H9 (cell line): ENCODE measurements around the gene MMP15. TPM values are rescaled to one million over a fixed set of nuclear protein-coding genes. Genes with fewer than 3 reads are reported as not detected.

Source experiments
- DNase-seq: peaks from one replicate; pipeline ENCODE4 v3.0.0-alpha.2; 2017
- H2AFZ ChIP-seq: one replicate; pipeline ENCODE4 v1.6.1; 2013; ENCODE audit warnings: mild to moderate bottlenecking, low read length, control low read depth, moderate library complexity
- H2AK5ac ChIP-seq: 2 replicates; pipeline ENCODE4 v1.6.1; 2013; ENCODE audit warnings: low read length, control low read depth, mixed read lengths; ENCODE audit not compliant: insufficient read length
- H2BK120ac ChIP-seq: one replicate; pipeline ENCODE4 v1.6.1; 2013; ENCODE audit warnings: low read depth, mild to moderate bottlenecking, low read length, control low read depth, inconsistent platforms; ENCODE audit not compliant: poor library complexity, severe bottlenecking
- H2BK12ac ChIP-seq: 2 replicates; pipeline ENCODE4 v1.6.1; 2013; ENCODE audit warnings: low read length, control low read depth, mixed read lengths, low read depth; ENCODE audit not compliant: insufficient read length
- H2BK15ac ChIP-seq: 2 replicates; pipeline ENCODE4 v1.6.1; 2013; ENCODE audit warnings: low read depth, low read length, control low read depth
- H2BK20ac ChIP-seq: one replicate; pipeline ENCODE4 v1.6.1; 2013; ENCODE audit warnings: low read depth, mild to moderate bottlenecking, low read length, control low read depth, inconsistent platforms; ENCODE audit not compliant: poor library complexity, severe bottlenecking
- H2BK5ac ChIP-seq: 2 replicates; pipeline ENCODE4 v1.6.1; 2013; ENCODE audit warnings: low read length, control low read depth, mixed read lengths; ENCODE audit not compliant: insufficient read length
- H3K14ac ChIP-seq: 2 replicates; pipeline ENCODE4 v1.6.1; 2013; ENCODE audit warnings: low read length, control low read depth; ENCODE audit not compliant: insufficient read depth
- H3K18ac ChIP-seq: 2 replicates; pipeline ENCODE4 v1.6.1; 2013; ENCODE audit warnings: low read depth, mild to moderate bottlenecking, mixed read lengths, low read length, control low read depth; ENCODE audit not compliant: insufficient read length
- H3K23ac ChIP-seq: 2 replicates; pipeline ENCODE4 v1.6.1; 2013; ENCODE audit warnings: low read length, control low read depth, mixed read lengths, low read depth; ENCODE audit not compliant: insufficient read length
- H3K23me2 ChIP-seq: 2 replicates; pipeline ENCODE4 v1.6.1; 2013; ENCODE audit warnings: low read depth, mild to moderate bottlenecking, mixed read lengths, low read length, control low read depth; ENCODE audit not compliant: insufficient read length, poor library complexity, severe bottlenecking
- H3K27ac ChIP-seq: 2 replicates; pipeline ENCODE4 v1.5.1; 2013; ENCODE audit warnings: low read length, control low read depth, mixed read lengths, low read depth; ENCODE audit not compliant: insufficient read length
- H3K27me3 ChIP-seq: 2 replicates; pipeline ENCODE4 v1.6.1; 2013; ENCODE audit warnings: low read length, control low read depth, inconsistent platforms; ENCODE audit not compliant: insufficient read depth
- H3K4ac ChIP-seq: 2 replicates; pipeline ENCODE4 v1.6.1; 2013; ENCODE audit warnings: low read depth, mild to moderate bottlenecking, control low read depth, inconsistent platforms, low read length, moderate library complexity
- H3K4me1 ChIP-seq: 2 replicates; pipeline ENCODE4 v1.6.1; 2013; ENCODE audit warnings: low read length, control low read depth, inconsistent platforms; ENCODE audit not compliant: insufficient read depth
- H3K4me2 ChIP-seq: 2 replicates; pipeline ENCODE4 v1.6.1; 2013; ENCODE audit warnings: low read length, control low read depth, mixed read lengths; ENCODE audit not compliant: insufficient read length, insufficient read depth
- H3K56ac ChIP-seq: 2 replicates; pipeline ENCODE4 v1.6.1; 2013; ENCODE audit warnings: low read depth, mild to moderate bottlenecking, mixed read lengths, low read length, control low read depth; ENCODE audit not compliant: insufficient read length
- H3K79me1 ChIP-seq: 2 replicates; pipeline ENCODE4 v1.6.1; 2013; ENCODE audit warnings: low read depth, mild to moderate bottlenecking, moderate library complexity, low read length, control low read depth, inconsistent platforms; ENCODE audit not compliant: insufficient read depth, poor library complexity, severe bottlenecking
- H3K79me2 ChIP-seq: 2 replicates; pipeline ENCODE4 v1.6.1; 2013; ENCODE audit warnings: low read length, control low read depth, inconsistent platforms; ENCODE audit not compliant: insufficient read depth
- H3K9ac ChIP-seq: 2 replicates; pipeline ENCODE4 v1.6.1; 2013; ENCODE audit warnings: low read length, control low read depth, mixed read lengths; ENCODE audit not compliant: insufficient read length; ENCODE audit errors: extremely low read depth
- H3K9me3 ChIP-seq: one replicate; pipeline ENCODE4 v1.6.1; 2013; ENCODE audit warnings: low read depth, low read length, inconsistent platforms; ENCODE audit not compliant: control insufficient read depth
- H3T11ph ChIP-seq: one replicate; pipeline ENCODE4 v1.6.1; 2013; ENCODE audit warnings: mild to moderate bottlenecking, low read length, control low read depth, inconsistent platforms
- H4K20me1 ChIP-seq: one replicate; pipeline ENCODE4 v1.6.1; 2013; ENCODE audit not compliant: control insufficient read depth, insufficient read length, insufficient read depth
- H4K5ac ChIP-seq: 2 replicates; pipeline ENCODE4 v1.6.1; 2013; ENCODE audit warnings: low read depth, mild to moderate bottlenecking, mixed read lengths, low read length, control low read depth; ENCODE audit not compliant: insufficient read length
- H4K8ac ChIP-seq: replicated peaks from 2 replicates; pipeline ENCODE4 v1.6.1; 2013; ENCODE audit warnings: low read length, control low read depth, mixed read lengths, low read depth; ENCODE audit not compliant: insufficient read length
- H4K91ac ChIP-seq: 2 replicates; pipeline ENCODE4 v1.6.1; 2013; ENCODE audit warnings: low read depth, mild to moderate bottlenecking, moderate library complexity, mixed read lengths, low read length, control low read depth; ENCODE audit not compliant: insufficient read length
- H3K27ac Mint-ChIP-seq, 3 experiments: 2 replicates in 2 of 3; 3 replicates in 1 of 3; pipeline ENCODE4 v1.8.0; 2020 to 2021; ENCODE audit warnings: mixed read lengths in 3 of 3, mild to moderate bottlenecking in 1 of 3, moderate library complexity in 1 of 3
- H3K27me3 Mint-ChIP-seq: 2 replicates; pipeline ENCODE4 v1.8.0; 2021; ENCODE audit warnings: low read depth, mild to moderate bottlenecking, moderate library complexity, mixed read lengths
- H3K36me3 Mint-ChIP-seq, 3 experiments: 2 replicates in 2 of 3; 3 replicates in 1 of 3; pipeline ENCODE4 v1.8.0; 2020 to 2021; ENCODE audit warnings: low read depth in 3 of 3, mixed read lengths in 3 of 3; ENCODE audit not compliant: insufficient read depth in 1 of 3
- H3K4me1 Mint-ChIP-seq, 2 experiments: 2 replicates each; pipeline ENCODE4 v1.8.0; 2020; ENCODE audit warnings: mixed read lengths in 2 of 2
- H3K4me3 Mint-ChIP-seq, 2 experiments: 2 replicates in 1 of 2; 3 replicates in 1 of 2; pipeline ENCODE4 v1.8.0; 2020 to 2021; ENCODE audit warnings: mild to moderate bottlenecking in 2 of 2, mixed read lengths in 2 of 2, moderate library complexity in 1 of 2
- H3K9me3 Mint-ChIP-seq, 2 experiments: 2 replicates in 1 of 2; 3 replicates in 1 of 2; pipeline ENCODE4 v1.8.0; 2020; ENCODE audit warnings: mild to moderate bottlenecking in 2 of 2, mixed read lengths in 2 of 2, moderate library complexity in 1 of 2
- CTCF ChIP-seq: fragments of 200-600 bp; sonication (generic); conservative IDR thresholded peaks from 3 replicates; pipeline ENCODE4 v1.8.0; 2021; ENCODE audit warnings: antibody characterized with exemption, mild to moderate bottlenecking
- WGBS: extraction: QIAGEN DNeasy Blood & Tissue Kit; methylation state at CpG from one replicate; pipeline ENCODE4 v1.1.7; 2013; ENCODE audit warnings: missing lambda C conversion rate, low lambda C conversion rate, mixed read lengths; ENCODE audit not compliant: insufficient read length; ENCODE audit errors: extremely low coverage; 5-methylcytosine and 5-hydroxymethylcytosine counted together
- total RNA-seq: library from RNA; stranded (reverse); gene quantifications from 2 replicates; pipeline ENCODE4 v1.2.1, GENCODE V29; 2021

Gene MMP15
- total RNA-seq, 1 experiment from 2014 or later: 32.9 TPM

- Mint-ChIP-seq H3K4me1 (peaks cover 17 to 18% of the 10 kb centered on the region in 2 experiments), H3K27ac (no peak overlapping the region), H3K36me3 (no peaks in the 10 kb centered on the region), H3K4me3 (no peak overlapping the region), H3K9me3 (no peaks in the 10 kb centered on the region; a peak in 1 of 5 replicates), H3K27me3 (peaks cover 8% of the 10 kb centered on the region)
- Histone ChIP-seq H4K91ac (no peak overlapping the region), H3K27ac (no peak overlapping the region), H3K23ac (no peak overlapping the region), H3T11ph (no peak overlapping the region), H2BK120ac (no peak overlapping the region), H3K23me2 (no peaks in the 10 kb centered on the region), H3K4me1 (no peaks in the 10 kb centered on the region; the same call in 1 of the 2 replicates), H4K8ac (peak overlapping the region; percentile 11), H2BK5ac (no peak overlapping the region), H3K4ac (no peak overlapping the region), H3K14ac (no peak overlapping the region), H3K9ac (no peak overlapping the region), H3K4me2 (no peak overlapping the region), H3K79me2 (no peaks in the 10 kb centered on the region), H2AK5ac (no peak overlapping the region), H2AFZ (no peak overlapping the region), H4K20me1 (no peaks in the 10 kb centered on the region), H3K56ac (no peak overlapping the region), H3K18ac (no peak overlapping the region), H3K27me3 (no peaks in the 10 kb centered on the region), H2BK20ac (no peak overlapping the region), H3K9me3 (no peaks in the 10 kb centered on the region), H2BK12ac (no peak overlapping the region), H4K5ac (no peak overlapping the region), H2BK15ac (no peak overlapping the region), H3K79me1 (no peaks in the 10 kb centered on the region)
- no peak for TF ChIP-seq CTCF
- no CpG with 5 or more reads among the region's 19 CpGs for WGBS
- no peak for DNase-seq
These were observed 61.0 kb downstream of the MMP15 start for GRCh38 chr16:58086381-58087208.
